ENCODE data around the gene WDR74.

GRCh38 chr11:62806611-62807121, 32.7 kb downstream of the WDR74 start:
- TF ChIP-seq EMX1 (CRISPR knock-in tag; IDR thresholded peaks at IDR 0.05) (no peak), MAX (CRISPR knock-in tag; IDR thresholded peaks at IDR 0.05) (no peak), FOXP1 (CRISPR knock-in tag; IDR thresholded peaks at IDR 0.05; ENCODE audit: borderline replicate concordance) (no peak), ZNF263 (CRISPR knock-in tag; IDR thresholded peaks at IDR 0.05; ENCODE audit: low read depth) (no peak), CREB1 (CRISPR knock-in tag; IDR thresholded peaks at IDR 0.05) (no peak), NR3C1 (CRISPR knock-in tag; conservative IDR thresholded peaks at IDR 0.05; ENCODE audit: low read depth) (no peak), JUN (CRISPR knock-in tag; IDR thresholded peaks at IDR 0.05) (no peak), ESRRA (CRISPR knock-in tag; IDR thresholded peaks at IDR 0.05; ENCODE audit: borderline replicate concordance) (no peak), FOXJ3 (CRISPR knock-in tag; IDR thresholded peaks at IDR 0.05; ENCODE audit: borderline replicate concordance) (no peak), TEAD4 (CRISPR knock-in tag; IDR thresholded peaks at IDR 0.05) (no peak)
- TF ChIP-seq, protein P1, sequence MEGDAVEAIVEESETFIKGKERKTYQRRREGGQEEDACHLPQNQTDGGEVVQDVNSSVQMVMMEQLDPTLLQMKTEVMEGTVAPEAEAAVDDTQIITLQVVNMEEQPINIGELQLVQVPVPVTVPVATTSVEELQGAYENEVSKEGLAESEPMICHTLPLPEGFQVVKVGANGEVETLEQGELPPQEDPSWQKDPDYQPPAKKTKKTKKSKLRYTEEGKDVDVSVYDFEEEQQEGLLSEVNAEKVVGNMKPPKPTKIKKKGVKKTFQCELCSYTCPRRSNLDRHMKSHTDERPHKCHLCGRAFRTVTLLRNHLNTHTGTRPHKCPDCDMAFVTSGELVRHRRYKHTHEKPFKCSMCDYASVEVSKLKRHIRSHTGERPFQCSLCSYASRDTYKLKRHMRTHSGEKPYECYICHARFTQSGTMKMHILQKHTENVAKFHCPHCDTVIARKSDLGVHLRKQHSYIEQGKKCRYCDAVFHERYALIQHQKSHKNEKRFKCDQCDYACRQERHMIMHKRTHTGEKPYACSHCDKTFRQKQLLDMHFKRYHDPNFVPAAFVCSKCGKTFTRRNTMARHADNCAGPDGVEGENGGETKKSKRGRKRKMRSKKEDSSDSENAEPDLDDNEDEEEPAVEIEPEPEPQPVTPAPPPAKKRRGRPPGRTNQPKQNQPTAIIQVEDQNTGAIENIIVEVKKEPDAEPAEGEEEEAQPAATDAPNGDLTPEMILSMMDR (IDR thresholded peaks at IDR 0.05): no peak
- TF ChIP-seq, protein P2, sequence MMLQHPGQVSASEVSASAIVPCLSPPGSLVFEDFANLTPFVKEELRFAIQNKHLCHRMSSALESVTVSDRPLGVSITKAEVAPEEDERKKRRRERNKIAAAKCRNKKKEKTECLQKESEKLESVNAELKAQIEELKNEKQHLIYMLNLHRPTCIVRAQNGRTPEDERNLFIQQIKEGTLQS (CRISPR knock-in tag; conservative IDR thresholded peaks at IDR 0.05): no peak
- TF ChIP-seq, protein P3, sequence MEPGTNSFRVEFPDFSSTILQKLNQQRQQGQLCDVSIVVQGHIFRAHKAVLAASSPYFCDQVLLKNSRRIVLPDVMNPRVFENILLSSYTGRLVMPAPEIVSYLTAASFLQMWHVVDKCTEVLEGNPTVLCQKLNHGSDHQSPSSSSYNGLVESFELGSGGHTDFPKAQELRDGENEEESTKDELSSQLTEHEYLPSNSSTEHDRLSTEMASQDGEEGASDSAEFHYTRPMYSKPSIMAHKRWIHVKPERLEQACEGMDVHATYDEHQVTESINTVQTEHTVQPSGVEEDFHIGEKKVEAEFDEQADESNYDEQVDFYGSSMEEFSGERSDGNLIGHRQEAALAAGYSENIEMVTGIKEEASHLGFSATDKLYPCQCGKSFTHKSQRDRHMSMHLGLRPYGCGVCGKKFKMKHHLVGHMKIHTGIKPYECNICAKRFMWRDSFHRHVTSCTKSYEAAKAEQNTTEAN (CRISPR knock-in tag; IDR thresholded peaks at IDR 0.05): no peak

Measured in WTC11 (cell line).